Neutrophil (primary cell): ENCODE results near the gene ARHGEF7.

Experiments
- H3K27ac ChIP-seq: fragments of 200-600 bp; sonication (generic); 2 replicates; pipeline ENCODE4 v1.5.1; 2016; ENCODE audit warnings: mild to moderate bottlenecking, moderate library complexity
- H3K27me3 ChIP-seq: fragments of 200-600 bp; sonication (generic); 2 replicates; pipeline ENCODE4 v1.6.0; 2016; ENCODE audit warnings: mild to moderate bottlenecking
- H3K36me3 ChIP-seq: fragments of 200-600 bp; sonication (generic); 2 replicates; pipeline ENCODE4 v1.5.1; 2017
- H3K4me1 ChIP-seq, 2 experiments: fragments of 200-600 bp in 1 of 2; sonication (generic) in 1 of 2; 1 replicate in 1 of 2; 2 replicates in 1 of 2; pipeline versions ENCODE4 v1.5.1 to v1.6.1; 2013 to 2016; ENCODE audit warnings: low read depth in 1 of 2, low read length in 1 of 2, mild to moderate bottlenecking in 1 of 2, moderate library complexity in 1 of 2; ENCODE audit not compliant: control insufficient read depth in 1 of 2, insufficient read depth in 1 of 2
- H3K4me3 ChIP-seq, 2 experiments: fragments of 200-600 bp in 1 of 2; sonication (generic) in 1 of 2; 1 replicate in 1 of 2; 2 replicates in 1 of 2; pipeline ENCODE4 v1.5.1; 2013 to 2016; ENCODE audit warnings: low read depth in 1 of 2, low read length in 1 of 2, mild to moderate bottlenecking in 1 of 2, moderate library complexity in 1 of 2
- H3K9me3 ChIP-seq: fragments of 200-600 bp; sonication (generic); 2 replicates; pipeline ENCODE4 v1.5.1; 2016
- TF ChIP-seq, protein P1 (sequence below): fragments of 200-600 bp; sonication (generic); IDR thresholded peaks from 2 replicates; pipeline ENCODE4 v1.5.1; 2016; ENCODE audit warnings: antibody characterized with exemption

Gene ARHGEF7

DNA sequence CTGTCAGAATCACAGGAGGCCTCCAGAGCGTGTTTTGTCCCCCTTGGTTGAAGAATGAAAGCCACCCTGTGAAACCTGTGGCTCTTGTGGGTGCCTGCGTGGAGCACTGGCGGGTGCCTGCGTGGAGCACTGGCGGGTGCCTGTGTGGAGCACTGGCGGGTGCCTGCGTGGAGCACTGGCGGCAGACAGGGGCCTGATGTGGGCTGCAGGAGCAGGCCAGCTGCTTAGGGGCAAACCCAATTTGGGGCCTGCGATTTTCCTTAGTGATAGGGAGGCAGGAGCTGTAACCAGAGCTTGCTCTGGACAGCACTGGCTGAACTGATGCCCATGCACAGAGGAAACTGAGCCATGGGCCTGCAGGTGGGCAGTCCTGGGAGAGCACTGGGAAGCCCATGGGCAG lies 24.3 kb downstream of the ARHGEF7 start:
- TF ChIP-seq, protein P1, sequence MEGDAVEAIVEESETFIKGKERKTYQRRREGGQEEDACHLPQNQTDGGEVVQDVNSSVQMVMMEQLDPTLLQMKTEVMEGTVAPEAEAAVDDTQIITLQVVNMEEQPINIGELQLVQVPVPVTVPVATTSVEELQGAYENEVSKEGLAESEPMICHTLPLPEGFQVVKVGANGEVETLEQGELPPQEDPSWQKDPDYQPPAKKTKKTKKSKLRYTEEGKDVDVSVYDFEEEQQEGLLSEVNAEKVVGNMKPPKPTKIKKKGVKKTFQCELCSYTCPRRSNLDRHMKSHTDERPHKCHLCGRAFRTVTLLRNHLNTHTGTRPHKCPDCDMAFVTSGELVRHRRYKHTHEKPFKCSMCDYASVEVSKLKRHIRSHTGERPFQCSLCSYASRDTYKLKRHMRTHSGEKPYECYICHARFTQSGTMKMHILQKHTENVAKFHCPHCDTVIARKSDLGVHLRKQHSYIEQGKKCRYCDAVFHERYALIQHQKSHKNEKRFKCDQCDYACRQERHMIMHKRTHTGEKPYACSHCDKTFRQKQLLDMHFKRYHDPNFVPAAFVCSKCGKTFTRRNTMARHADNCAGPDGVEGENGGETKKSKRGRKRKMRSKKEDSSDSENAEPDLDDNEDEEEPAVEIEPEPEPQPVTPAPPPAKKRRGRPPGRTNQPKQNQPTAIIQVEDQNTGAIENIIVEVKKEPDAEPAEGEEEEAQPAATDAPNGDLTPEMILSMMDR, result no peak
- Histone ChIP-seq H3K9me3 (no peaks in the 10 kb centered on the region), H3K4me3 (no peak overlapping the region), H3K27ac (no peak overlapping the region), H3K27me3 (peaks cover 73% of the 10 kb centered on the region), H3K36me3 (no peaks in the 10 kb centered on the region), H3K4me1 (no peaks in the 10 kb centered on the region)

DNA sequence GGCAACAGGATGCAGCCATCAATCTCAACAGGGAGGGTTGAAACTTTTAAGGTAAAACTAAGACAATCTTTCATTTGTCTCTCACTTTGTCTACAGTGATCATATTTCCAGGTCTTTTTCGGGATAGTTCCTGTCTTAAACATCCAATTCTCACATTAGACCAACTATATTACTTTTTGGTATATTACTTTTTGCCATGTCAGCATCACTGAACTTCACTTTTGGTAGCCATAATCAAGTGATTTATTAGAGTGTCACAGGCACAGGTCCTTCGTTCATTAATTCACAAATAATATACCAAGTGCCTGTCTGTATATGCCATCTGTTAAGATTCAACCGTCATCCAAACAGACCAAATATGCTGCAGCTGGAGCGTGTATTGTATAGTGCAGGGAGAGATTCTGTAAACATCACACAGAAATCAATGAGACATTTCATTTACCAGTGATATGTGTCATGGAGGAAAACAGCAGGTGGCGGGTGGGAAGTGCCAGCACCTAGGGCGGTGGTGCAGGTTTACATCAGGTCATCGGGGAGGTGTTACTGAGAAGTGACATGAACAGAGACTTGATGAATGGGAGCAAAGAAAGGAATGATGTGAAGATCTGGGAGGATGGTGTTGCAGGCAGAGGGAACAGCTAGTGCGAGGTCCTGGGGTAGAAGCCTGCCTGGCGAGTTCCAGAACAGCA lies 24.9 kb downstream of the ARHGEF7 start:
- no peaks in the 10 kb centered on the region for H3K4me1 ChIP-seq
- H3K9me3 ChIP-seq, result no peaks in the 10 kb centered on the region
- TF ChIP-seq, protein P1, result no peak
- no peaks in the 10 kb centered on the region for H3K36me3 ChIP-seq
- H3K27me3 ChIP-seq, result peaks cover 78% of the 10 kb centered on the region
- no peak overlapping the region for H3K27ac ChIP-seq
- H3K4me3 ChIP-seq, result no peak overlapping the region

DNA sequence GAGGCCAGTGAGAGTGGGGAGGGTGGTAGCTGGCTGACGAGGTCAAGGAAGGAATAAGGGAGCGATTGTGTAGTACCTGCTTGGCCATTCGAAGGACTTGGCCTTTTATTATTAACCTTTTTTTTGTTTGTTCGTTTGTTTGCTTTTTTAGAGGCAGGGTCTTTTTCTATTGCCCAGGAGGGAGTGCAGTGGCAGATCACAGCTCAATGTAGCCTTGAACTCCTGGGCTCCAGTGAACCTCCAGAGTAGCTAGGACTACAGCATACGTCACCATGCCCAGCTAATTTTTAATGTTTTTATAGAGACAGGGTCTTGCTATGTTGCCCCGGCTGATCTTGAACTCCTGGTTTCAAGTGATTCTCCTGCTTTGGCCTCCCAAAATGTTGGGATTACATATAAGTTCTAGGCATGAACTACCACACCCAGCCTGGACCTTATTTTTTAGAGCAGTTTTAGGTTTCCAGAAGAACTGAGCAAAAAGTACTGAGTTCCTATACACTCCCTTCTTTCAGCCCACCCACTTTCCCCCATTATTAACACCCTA lies 25.5 kb downstream of the ARHGEF7 start:
- H3K9me3 ChIP-seq, result no peaks in the 10 kb centered on the region
- H3K27ac ChIP-seq, result no peak overlapping the region
- H3K36me3 ChIP-seq, result no peaks in the 10 kb centered on the region
- H3K27me3 ChIP-seq, result peaks cover 85% of the 10 kb centered on the region
- no peak overlapping the region for H3K4me3 ChIP-seq
- no peaks in the 10 kb centered on the region for H3K4me1 ChIP-seq
- TF ChIP-seq, protein P1, result no peak

DNA sequence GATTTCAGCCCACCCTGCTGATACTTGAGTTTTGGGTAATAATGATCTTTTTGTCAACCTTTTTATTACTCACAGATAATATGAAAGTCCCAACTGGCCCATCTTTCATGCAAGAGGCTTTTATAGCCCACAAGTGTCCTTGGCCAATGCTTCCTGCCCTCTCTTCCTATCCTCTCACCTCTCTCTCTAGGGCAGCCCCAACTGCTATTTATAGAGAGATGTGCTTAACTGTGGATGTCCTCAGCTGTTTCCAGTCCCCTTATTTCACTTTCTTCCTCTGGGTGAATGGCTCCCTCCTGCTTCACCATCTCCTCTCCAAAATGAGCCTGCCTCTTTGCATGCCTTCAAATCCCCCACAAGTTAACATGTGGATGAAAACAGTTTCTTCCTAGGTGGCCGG lies 27.4 kb downstream of the ARHGEF7 start:
- Histone ChIP-seq H3K4me1 (no peaks in the 10 kb centered on the region), H3K36me3 (no peaks in the 10 kb centered on the region), H3K4me3 (no peak overlapping the region), H3K9me3 (no peaks in the 10 kb centered on the region), H3K27me3 (peaks cover 96% of the 10 kb centered on the region), H3K27ac (no peak overlapping the region)
- TF ChIP-seq, protein P1, result no peak

DNA sequence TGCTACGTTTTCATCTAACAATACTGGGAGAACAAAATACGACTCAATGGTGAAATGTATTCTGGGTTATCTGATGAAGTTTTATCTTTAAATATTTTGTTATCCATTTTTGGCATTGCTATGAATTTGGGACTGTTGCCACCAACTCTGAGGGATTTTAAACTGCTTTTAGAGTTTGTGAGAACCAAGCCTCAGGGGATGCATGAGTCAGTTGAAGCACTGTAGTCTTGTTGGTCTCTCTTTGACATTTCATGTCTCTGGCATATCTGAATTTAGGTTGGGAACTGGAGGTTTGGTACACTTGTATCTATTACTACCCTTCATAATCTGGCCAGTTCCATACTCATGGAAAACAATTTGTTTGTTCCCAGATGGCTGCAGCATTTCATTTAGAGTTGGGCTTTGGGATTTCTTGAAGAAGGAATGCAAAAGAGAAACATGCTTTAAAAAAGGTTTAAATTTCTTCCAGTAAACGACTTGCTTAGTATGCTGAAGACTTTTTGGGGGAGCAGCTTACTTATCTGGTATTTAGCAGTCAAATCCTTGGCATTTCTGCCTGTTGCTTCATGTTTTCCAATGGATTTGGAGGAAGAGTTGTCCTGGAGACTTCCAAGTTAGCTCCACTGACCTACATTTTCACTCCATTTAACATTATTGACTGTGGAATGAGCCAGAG lies 28.9 kb downstream of the ARHGEF7 start:
- no peaks in the 10 kb centered on the region for H3K36me3 ChIP-seq
- no peak overlapping the region for H3K4me3 ChIP-seq
- peaks cover 92% of the 10 kb centered on the region for H3K27me3 ChIP-seq
- no peaks in the 10 kb centered on the region for H3K4me1 ChIP-seq
- no peak overlapping the region for H3K27ac ChIP-seq
- TF ChIP-seq, protein P1, result no peak
- H3K9me3 ChIP-seq, result no peaks in the 10 kb centered on the region
